Effector memory CD8-positive, alpha-beta T cell (primary cell): Measurements from ENCODE around the gene AMIGO2.
"Not testable (repeated sequence)": the region's sequence is repeated elsewhere in the genome, so short reads cannot be mapped to it uniquely, and the experiment has no call there.

Experiments used
- ATAC-seq: fragments of 150-1000 bp; cut with Tn5 transposase; replicated peaks from 2 replicates; pipeline ENCODE4 v1.10.0; 2021; ENCODE audit warnings: mild to moderate bottlenecking, moderate library complexity
- DNase-seq, 3 experiments: peaks; one replicate each; pipeline ENCODE4 v3.0.0; 2021
- H3K27ac Mint-ChIP-seq, 2 donors: one replicate each; pipeline ENCODE4 v1.8.0; 2022; ENCODE audit warnings: mild to moderate bottlenecking in 2 of 2, mixed read lengths in 2 of 2, moderate library complexity in 2 of 2
- H3K27me3 Mint-ChIP-seq, 2 donors: one replicate each; pipeline ENCODE4 v1.8.0; 2022; ENCODE audit warnings: mixed read lengths in 2 of 2
- H3K36me3 Mint-ChIP-seq: one replicate; pipeline ENCODE4 v1.8.0; 2022; ENCODE audit warnings: mild to moderate bottlenecking, moderate library complexity, mixed read lengths; ENCODE audit not compliant: insufficient read depth
- H3K4me1 Mint-ChIP-seq, 2 donors: one replicate each; pipeline ENCODE4 v1.8.0; 2022; ENCODE audit warnings: low read depth in 2 of 2, mixed read lengths in 2 of 2
- H3K4me3 Mint-ChIP-seq, 2 donors: one replicate each; pipeline ENCODE4 v1.8.0; 2022; ENCODE audit warnings: mild to moderate bottlenecking in 2 of 2, mixed read lengths in 2 of 2, moderate library complexity in 2 of 2
- H3K9me3 Mint-ChIP-seq, 2 donors: one replicate each; pipeline ENCODE4 v1.8.0; 2022; ENCODE audit warnings: mixed read lengths in 2 of 2
- total RNA-seq, 9 experiments: gene quantifications; one replicate each; lab custom pipeline; 2026; lab: John Stamatoyannopoulos, UW

AMIGO2 gene
- total RNA-seq, result 23.1 to 43.3 (median 33.3) reads per million in 9 experiments

- Mint-ChIP-seq H3K9me3 (no peaks in the 10 kb centered on the region), H3K27me3 (no peaks in the 10 kb centered on the region), H3K4me1 (peaks cover 51 to 74% of the 10 kb centered on the region in 2 donors), H3K27ac (peak within 1 kb of the TSS; percentile 96 to 98), H3K36me3 (peaks cover 24% of the 10 kb centered on the region), H3K4me3 (peak within 1 kb of the TSS; percentile 96 to 99)
- DNase-seq (peak; percentile 44 to 50 (median 45)), ATAC-seq (peak; percentile 64)
Measured at GRCh38 chr12:47079468-47079980, at the start of gene AMIGO2, which contains the start of gene PCED1B. TSS of gene AMIGO2 (minus strand) at chr12:47079959. CDS start at chr12:47079002, 957 bp downstream. TSS of gene PCED1B (plus strand) at chr12:47079621. CDS start at chr12:47235064, 155,443 bp downstream.

GRCh38 chr12:47126246-47126645, 46.5 kb upstream of the AMIGO2 start:
- no peak for ATAC-seq
- Mint-ChIP-seq H3K27me3 (no peaks in the 10 kb centered on the region), H3K27ac (no peak overlapping the region)

GRCh38 chr12:47124451-47124850, 44.7 kb upstream of the AMIGO2 start:
- H3K27ac Mint-ChIP-seq, result no peak overlapping the region
- no peaks in the 10 kb centered on the region for H3K27me3 Mint-ChIP-seq
- no peaks in the 10 kb centered on the region for H3K9me3 Mint-ChIP-seq
- H3K36me3 Mint-ChIP-seq, result peaks cover 2% of the 10 kb centered on the region
- peaks cover 0 to 5% of the 10 kb centered on the region in 2 donors for H3K4me1 Mint-ChIP-seq
- ATAC-seq (no peak), DNase-seq (no peak)
- H3K4me3 Mint-ChIP-seq, result no peak overlapping the region

More at GRCh38 chr12:47126246-47126645, 46.5 kb upstream of the AMIGO2 start:
- H3K4me3 Mint-ChIP-seq, result no peak overlapping the region
- H3K36me3 Mint-ChIP-seq, result peaks cover 2% of the 10 kb centered on the region
- no peak for DNase-seq
- H3K4me1 Mint-ChIP-seq, result peaks cover 0 to 5% of the 10 kb centered on the region in 2 donors
- H3K9me3 Mint-ChIP-seq, result no peaks in the 10 kb centered on the region

GRCh38 chr12:47123730-47124129, 44.0 kb upstream of the AMIGO2 start:
- peaks cover 0 to 5% of the 10 kb centered on the region in 2 donors for H3K4me1 Mint-ChIP-seq
- H3K36me3 Mint-ChIP-seq, result peaks cover 2% of the 10 kb centered on the region
- H3K27me3 Mint-ChIP-seq, result no peaks in the 10 kb centered on the region
- ATAC-seq, result no peak
- H3K9me3 Mint-ChIP-seq, result no peaks in the 10 kb centered on the region
- no peak overlapping the region for H3K4me3 Mint-ChIP-seq
- no peak for DNase-seq
- H3K27ac Mint-ChIP-seq, result no peak overlapping the region

GRCh38 chr12:47122602-47123001, 42.8 kb upstream of the AMIGO2 start:
- Mint-ChIP-seq H3K9me3 (no peaks in the 10 kb centered on the region), H3K4me3 (no peak overlapping the region), H3K27me3 (no peaks in the 10 kb centered on the region), H3K36me3 (peaks cover 2% of the 10 kb centered on the region), H3K4me1 (peaks cover 0 to 5% of the 10 kb centered on the region in 2 donors), H3K27ac (no peak overlapping the region)
- DNase-seq (no peak), ATAC-seq (no peak)

- peaks cover 0 to 5% of the 10 kb centered on the region in 2 donors for H3K4me1 Mint-ChIP-seq
- no peaks in the 10 kb centered on the region for H3K27me3 Mint-ChIP-seq
- DNase-seq, result no peak
- H3K4me3 Mint-ChIP-seq, result no peak overlapping the region
- H3K9me3 Mint-ChIP-seq, result no peaks in the 10 kb centered on the region
- H3K27ac Mint-ChIP-seq, result peak overlapping the region; percentile 16 to 41
- H3K36me3 Mint-ChIP-seq, result peaks cover 2% of the 10 kb centered on the region
- ATAC-seq, result no peak
Measured at GRCh38 chr12:47121146-47121545, 41.4 kb upstream of the AMIGO2 start.

GRCh38 chr12:47120736-47121135, 41.0 kb upstream of the AMIGO2 start:
- ATAC-seq (no peak), DNase-seq (no peak)
- peaks cover 0 to 5% of the 10 kb centered on the region in 2 donors for H3K4me1 Mint-ChIP-seq
- H3K4me3 Mint-ChIP-seq, result no peak overlapping the region
- H3K36me3 Mint-ChIP-seq, result peaks cover 2% of the 10 kb centered on the region
- no peaks in the 10 kb centered on the region for H3K9me3 Mint-ChIP-seq
- H3K27me3 Mint-ChIP-seq, result no peaks in the 10 kb centered on the region
- H3K27ac Mint-ChIP-seq, result peak overlapping the region; percentile 16 to 41

GRCh38 chr12:47117305-47117704, 37.5 kb upstream of the AMIGO2 start:
- H3K27me3 Mint-ChIP-seq, H3K4me3 Mint-ChIP-seq, DNase-seq, H3K4me1 Mint-ChIP-seq, H3K9me3 Mint-ChIP-seq, ATAC-seq, H3K27ac Mint-ChIP-seq, H3K36me3 Mint-ChIP-seq: not testable (repeated sequence)

- Mint-ChIP-seq H3K4me1 (peaks cover 11 to 20% of the 10 kb centered on the region in 2 donors), H3K27me3 (no peaks in the 10 kb centered on the region), H3K4me3 (no peak overlapping the region), H3K27ac (no peak overlapping the region), H3K36me3 (no peaks in the 10 kb centered on the region), H3K9me3 (no peaks in the 10 kb centered on the region)
- DNase-seq (no peak), ATAC-seq (no peak)
Measured at GRCh38 chr12:47114481-47114892, 34.7 kb upstream of the AMIGO2 start.

GRCh38 chr12:47112679-47113078, 32.9 kb upstream of the AMIGO2 start:
- H3K9me3 Mint-ChIP-seq, result no peaks in the 10 kb centered on the region
- no peak overlapping the region for H3K27ac Mint-ChIP-seq
- H3K4me3 Mint-ChIP-seq, result peak overlapping the region in 1 of 2 donors; percentile 13
- ATAC-seq (no peak), DNase-seq (no peak)
- peaks cover 11 to 20% of the 10 kb centered on the region in 2 donors for H3K4me1 Mint-ChIP-seq
- no peaks in the 10 kb centered on the region for H3K27me3 Mint-ChIP-seq
- no peaks in the 10 kb centered on the region for H3K36me3 Mint-ChIP-seq

GRCh38 chr12:47111854-47112253, 32.1 kb upstream of the AMIGO2 start:
- Mint-ChIP-seq H3K9me3 (no peaks in the 10 kb centered on the region), H3K36me3 (peaks cover 3% of the 10 kb centered on the region), H3K4me3 (peak overlapping the region; percentile 64 to 74), H3K27me3 (no peaks in the 10 kb centered on the region), H3K27ac (peak overlapping the region; percentile 54 to 73), H3K4me1 (peaks cover 11 to 25% of the 10 kb centered on the region in 2 donors)
- ATAC-seq (no peak), DNase-seq (no peak)

- no peaks in the 10 kb centered on the region for H3K9me3 Mint-ChIP-seq
- H3K4me3 Mint-ChIP-seq, result peak overlapping the region; percentile 64 to 74
- no peaks in the 10 kb centered on the region for H3K27me3 Mint-ChIP-seq
- ATAC-seq, result peak; percentile 72
- H3K4me1 Mint-ChIP-seq, result peaks cover 11 to 25% of the 10 kb centered on the region in 2 donors
- H3K27ac Mint-ChIP-seq, result peak overlapping the region; percentile 54 to 73
- H3K36me3 Mint-ChIP-seq, result peaks cover 4% of the 10 kb centered on the region
- no peak for DNase-seq
Measured at GRCh38 chr12:47111392-47111778, 31.6 kb upstream of the AMIGO2 start.

GRCh38 chr12:47110718-47111391, 31.1 kb upstream of the AMIGO2 start:
- Mint-ChIP-seq H3K4me1 (peaks cover 11 to 25% of the 10 kb centered on the region in 2 donors), H3K9me3 (no peaks in the 10 kb centered on the region), H3K36me3 (peaks cover 4% of the 10 kb centered on the region), H3K27ac (peak overlapping the region; percentile 54 to 73), H3K27me3 (no peaks in the 10 kb centered on the region), H3K4me3 (peak overlapping the region in 1 of 2 donors; percentile 74)
- no peak for ATAC-seq
- no peak for DNase-seq

GRCh38 chr12:47110011-47110541, 30.3 kb upstream of the AMIGO2 start:
- peaks cover 11 to 25% of the 10 kb centered on the region in 2 donors for H3K4me1 Mint-ChIP-seq
- H3K9me3 Mint-ChIP-seq, result no peaks in the 10 kb centered on the region
- peak overlapping the region in 1 of 2 donors; percentile 15 for H3K4me3 Mint-ChIP-seq
- DNase-seq (no peak), ATAC-seq (no peak)
- no peaks in the 10 kb centered on the region for H3K27me3 Mint-ChIP-seq
- H3K36me3 Mint-ChIP-seq, result peaks cover 4% of the 10 kb centered on the region
- H3K27ac Mint-ChIP-seq, result no peak overlapping the region
